ENCODE measurements around the gene FGF18. TPM values are rescaled to one million over a fixed set of nuclear protein-coding genes. Genes with fewer than 3 reads are reported as not detected.

The FGF18 gene
- total and polyA plus RNA-seq, 10 of the 15 experiments (the other 5 are each of a cell fraction or from before 2014, with no cell fraction given) = 0.03 to 0.10 (median 0.06) TPM; not detected in 5

- CTCF ChIA-PET = interaction anchor here (1.5 kb wide), 1 partner anchor 18 kb away, joined by 5 read pairs; no protein-coding TSS in a partner anchor
- TF ChIP-seq ATF3 (IDR thresholded peaks at IDR 0.05; ENCODE audit: borderline replicate concordance, extremely low read depth, low read depth, low read length) (no peak), MEF2A (IDR thresholded peaks at IDR 0.05; ENCODE audit: insufficient read depth, low read depth, low read length) (0 out of 2 replicates have a peak, but pooled peaks have one; percentile 33), BCL11A (IDR thresholded peaks at IDR 0.05; ENCODE audit: low read depth, low read length) (0 out of 2 replicates have a peak, but pooled peaks have one; percentile 7), CHD4 (IDR thresholded peaks at IDR 0.05) (no peak), EED (IDR thresholded peaks at IDR 0.05; ENCODE audit: low read depth) (no peak), ELK1 (IDR thresholded peaks at IDR 0.05; ENCODE audit: low read depth, low read length) (0 out of 2 replicates have a peak, but pooled peaks have one; percentile 25), ZNF384 (IDR thresholded peaks at IDR 0.05; ENCODE audit: borderline replicate concordance, low read depth, low read length) (no peak), CUX1 (IDR thresholded peaks at IDR 0.05; ENCODE audit: insufficient replicate concordance, low read depth, low read length) (no peak), BCL3 (IDR thresholded peaks at IDR 0.05; ENCODE audit: borderline replicate concordance, insufficient read depth, low read depth, low read length, poor library complexity, severe bottlenecking) (peak; percentile 20), FOS (IDR thresholded peaks at IDR 0.05; ENCODE audit: borderline replicate concordance, extremely low read depth, insufficient read length) (no peak), NFYB (IDR thresholded peaks at IDR 0.05; ENCODE audit: insufficient read depth, low read depth, low read length) (no peak), HSF1 (IDR thresholded peaks at IDR 0.05; ENCODE audit: low read depth, low read length) (no peak)
These were observed 32.0 kb upstream of the FGF18 start, which contains the start of gene NPM1 for GRCh38 chr5:171387345-171387969. TSS of gene NPM1 (plus strand) at chr5:171387849. CDS start at chr5:171387949, 100 bp downstream.

More at GRCh38 chr5:171387345-171387969, 32.0 kb upstream of the FGF18 start, which contains the start of gene NPM1:
- peak within 1 kb of the TSS; percentile 85 for H3K4me2 ChIP-seq (ENCODE audit: control insufficient read depth, insufficient read depth)
- H2AFZ ChIP-seq (ENCODE audit: control insufficient read depth, low read depth, low read length) = peak within 1 kb of the TSS; percentile 98
- no TSS peak for BruUV-seq (replicated peaks)
- peaks cover 5% of the 10 kb centered on the region for H3K4me1 ChIP-seq (ENCODE audit: control insufficient read depth, insufficient read depth, low read length)
- ChIA-PET RAD21 (ENCODE audit: unreplicated experiment) (interaction anchor here (1.3 to 1.5 kb wide), 2 partner anchors 9 to 619 kb away, joined by 3 to 5 read pairs; partner anchors contain the start of gene FBXW11), SMC1A (ENCODE audit: uncharacterized antibody, unreplicated experiment) (interaction anchor here (0.6 to 1.6 kb wide), 2 partner anchors 179 to 618 kb away, joined by 3 read pairs; no protein-coding TSS in a partner anchor), POLR2A (interaction anchor here (0.6 to 1.5 kb wide), 7 partner anchors 8 to 930 kb away, joined by 3 to 6 read pairs (median 4); no protein-coding TSS in a partner anchor)
- peak within 1 kb of the TSS; percentile 91 for H3K9ac ChIP-seq (ENCODE audit: control insufficient read depth, insufficient read depth, low read length)
- H3K27me3 ChIP-seq (replicated peaks in 1 of 2; ENCODE audit: control insufficient read depth in 2 of 2, insufficient read depth in 2 of 2, low read length in 1 of 2) = no peaks in the 10 kb centered on the region
- DNase-seq (ENCODE audit: low read depth, low spot score) (peak; percentile 98), ATAC-seq (peak; percentile 84), FAIRE-seq (peak; percentile 98)
- H3K9me3 ChIP-seq (replicated peaks; ENCODE audit: control insufficient read depth, insufficient read depth, low read length) = no peaks in the 10 kb centered on the region
- peak within 1 kb of the TSS; percentile 87 for H3K27ac ChIP-seq (ENCODE audit: control insufficient read depth, insufficient read depth)
- H4K20me1 ChIP-seq (ENCODE audit: control insufficient read depth, insufficient read depth) = peaks cover 16% of the 10 kb centered on the region; the same call in 1 of the 2 replicates
- H3K4me3 ChIP-seq = peak within 1 kb of the TSS; percentile 92
- H3K79me2 ChIP-seq (ENCODE audit: control insufficient read depth, insufficient read depth, low read length) = peaks cover 50% of the 10 kb centered on the region
- peaks cover 8 to 9% of the 10 kb centered on the region in 2 experiments; a peak in 3 of 4 replicates for H3K36me3 ChIP-seq (ENCODE audit: control insufficient read depth in 2 of 2, insufficient read depth in 2 of 2, low read length in 1 of 2)
- WGBS (ENCODE audit: insufficient coverage, insufficient replicate concordance, low lambda C conversion rate, missing lambda C conversion rate) = under 1% methylated on average over 54 of the region's 56 CpGs
- intact Hi-C loops (cut with micrococcal nuclease; ENCODE audit: unreplicated experiment) (no loop called here), in situ Hi-C loops (cut with MboI) (no loop called here)
